ENCODE measurements around the gene ERBB4. TPM values are rescaled to one million over a fixed set of nuclear protein-coding genes. Genes with fewer than 3 reads are reported as not detected.

The ERBB4 gene
- polyA plus RNA-seq, 1 of the 3 experiments (the other 2 are of a cell fraction): 0.05 TPM

DNA sequence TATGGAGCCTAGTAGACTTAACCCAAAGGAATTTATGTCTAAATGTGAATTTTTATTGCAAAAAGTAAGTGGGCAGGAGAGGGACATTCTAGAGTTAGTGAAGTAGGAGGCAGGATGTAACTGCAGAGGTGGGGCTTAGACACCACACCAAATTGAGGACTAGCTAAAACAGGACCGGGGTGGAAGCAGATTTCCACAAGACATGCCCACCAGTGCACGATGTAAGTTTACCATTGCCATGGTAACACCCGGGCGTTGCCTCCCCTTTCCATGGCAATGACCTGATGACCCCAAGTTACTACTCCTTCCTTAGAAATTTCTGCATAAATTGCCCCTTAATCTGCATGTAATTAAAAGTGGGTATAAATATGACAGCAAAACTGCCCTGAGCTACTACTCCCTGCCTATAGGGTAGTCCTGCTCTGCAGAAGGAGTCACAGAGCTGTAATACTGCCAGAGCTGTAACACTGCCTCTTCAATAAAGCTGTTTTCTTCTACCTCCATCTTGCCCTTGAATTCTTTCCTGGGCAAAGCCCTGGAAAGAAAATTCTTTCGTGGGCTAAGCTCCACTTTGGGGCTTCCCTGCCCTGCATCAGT lies 509.7 kb downstream of the ERBB4 start:
- no peak for DNase-seq
- Histone ChIP-seq H3K9ac (no peak overlapping the region), H3K27me3 (ENCODE audit: insufficient read depth) (no peaks in the 10 kb centered on the region), H3K4me2 (no peak overlapping the region), H3K9me2 (no peaks in the 10 kb centered on the region), H4K20me1 (ENCODE audit: insufficient read depth) (no peaks in the 10 kb centered on the region), H3K4me1 (ENCODE audit: control insufficient read depth in 1 of 2, insufficient read depth in 2 of 2, low read depth in 1 of 2, low read length in 1 of 2) (peaks cover 11 to 38% of the 10 kb centered on the region in 2 experiments; a peak in 3 of 4 replicates), H3K4me3 (ENCODE audit: low read depth in 2 of 2, low read length in 1 of 2) (no peak overlapping the region), H3F3A (replicated peaks; ENCODE audit: insufficient read depth) (peaks cover 41% of the 10 kb centered on the region), H3K27ac (ENCODE audit: low read depth in 2 of 2, low read length in 1 of 2) (peak overlapping the region in 1 of 2 experiments; percentile 64; a peak in 1 of 4 replicates), H2AFZ (ENCODE audit: low read depth) (no peak overlapping the region), H3K9me3 (no peaks in the 10 kb centered on the region), H3K36me3 (replicated peaks in 1 of 2; ENCODE audit: control insufficient read depth in 1 of 2, insufficient read depth in 2 of 2, low read length in 1 of 2) (no peaks in the 10 kb centered on the region), H3K79me2 (ENCODE audit: insufficient read depth) (no peaks in the 10 kb centered on the region)
- CTCF ChIA-PET: no interaction called here
- POLR2A ChIA-PET: no interaction called here
- 53% methylated on average over 5 of the region's 5 CpGs for WGBS (ENCODE audit: low lambda C conversion rate)
- TF ChIP-seq MXI1 (IDR thresholded peaks at IDR 0.05; ENCODE audit: low read depth, low read length) (no peak), RXRA (IDR thresholded peaks at IDR 0.05; ENCODE audit: borderline replicate concordance, low read depth) (no peak), YY1 (IDR thresholded peaks at IDR 0.05; ENCODE audit: low read depth) (no peak), POLR2AphosphoS5 (IDR thresholded peaks at IDR 0.05; ENCODE audit: low read depth, low read length) (no peak), RAD21 (IDR thresholded peaks at IDR 0.05; ENCODE audit: low read length) (no peak), EZH2phosphoT487 (IDR thresholded peaks at IDR 0.05; ENCODE audit: borderline replicate concordance, low read depth) (no peak), ELF1 (IDR thresholded peaks at IDR 0.05) (no peak), MEF2A (IDR thresholded peaks at IDR 0.05; ENCODE audit: borderline replicate concordance, low read depth) (no peak), FOXJ3 (CRISPR knock-in tag; IDR thresholded peaks at IDR 0.05) (no peak), SIN3A (IDR thresholded peaks at IDR 0.05; ENCODE audit: borderline replicate concordance, low read depth, low read length) (no peak), TAF1 (IDR thresholded peaks at IDR 0.05; ENCODE audit: borderline replicate concordance, low read depth, low read length) (no peak), CHD2 (IDR thresholded peaks at IDR 0.05; ENCODE audit: low read length, partially characterized antibody) (no peak), NRF1 (IDR thresholded peaks at IDR 0.05; ENCODE audit: low read depth, low read length) (no peak), TCF12 (IDR thresholded peaks at IDR 0.05) (no peak), EP300 (IDR thresholded peaks at IDR 0.05; ENCODE audit: borderline replicate concordance in 1 of 2, low read depth in 1 of 2, low read length in 1 of 2) (no peak), GATA2 (CRISPR knock-in tag; IDR thresholded peaks at IDR 0.05) (no peak)
- TF ChIP-seq, protein P1, sequence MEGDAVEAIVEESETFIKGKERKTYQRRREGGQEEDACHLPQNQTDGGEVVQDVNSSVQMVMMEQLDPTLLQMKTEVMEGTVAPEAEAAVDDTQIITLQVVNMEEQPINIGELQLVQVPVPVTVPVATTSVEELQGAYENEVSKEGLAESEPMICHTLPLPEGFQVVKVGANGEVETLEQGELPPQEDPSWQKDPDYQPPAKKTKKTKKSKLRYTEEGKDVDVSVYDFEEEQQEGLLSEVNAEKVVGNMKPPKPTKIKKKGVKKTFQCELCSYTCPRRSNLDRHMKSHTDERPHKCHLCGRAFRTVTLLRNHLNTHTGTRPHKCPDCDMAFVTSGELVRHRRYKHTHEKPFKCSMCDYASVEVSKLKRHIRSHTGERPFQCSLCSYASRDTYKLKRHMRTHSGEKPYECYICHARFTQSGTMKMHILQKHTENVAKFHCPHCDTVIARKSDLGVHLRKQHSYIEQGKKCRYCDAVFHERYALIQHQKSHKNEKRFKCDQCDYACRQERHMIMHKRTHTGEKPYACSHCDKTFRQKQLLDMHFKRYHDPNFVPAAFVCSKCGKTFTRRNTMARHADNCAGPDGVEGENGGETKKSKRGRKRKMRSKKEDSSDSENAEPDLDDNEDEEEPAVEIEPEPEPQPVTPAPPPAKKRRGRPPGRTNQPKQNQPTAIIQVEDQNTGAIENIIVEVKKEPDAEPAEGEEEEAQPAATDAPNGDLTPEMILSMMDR (IDR thresholded peaks at IDR 0.05): no peak
- TF ChIP-seq, protein P2, sequence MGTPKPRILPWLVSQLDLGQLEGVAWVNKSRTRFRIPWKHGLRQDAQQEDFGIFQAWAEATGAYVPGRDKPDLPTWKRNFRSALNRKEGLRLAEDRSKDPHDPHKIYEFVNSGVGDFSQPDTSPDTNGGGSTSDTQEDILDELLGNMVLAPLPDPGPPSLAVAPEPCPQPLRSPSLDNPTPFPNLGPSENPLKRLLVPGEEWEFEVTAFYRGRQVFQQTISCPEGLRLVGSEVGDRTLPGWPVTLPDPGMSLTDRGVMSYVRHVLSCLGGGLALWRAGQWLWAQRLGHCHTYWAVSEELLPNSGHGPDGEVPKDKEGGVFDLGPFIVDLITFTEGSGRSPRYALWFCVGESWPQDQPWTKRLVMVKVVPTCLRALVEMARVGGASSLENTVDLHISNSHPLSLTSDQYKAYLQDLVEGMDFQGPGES (IDR thresholded peaks at IDR 0.05; ENCODE audit: low read depth, low read length): no peak
- TF ChIP-seq, protein P3, sequence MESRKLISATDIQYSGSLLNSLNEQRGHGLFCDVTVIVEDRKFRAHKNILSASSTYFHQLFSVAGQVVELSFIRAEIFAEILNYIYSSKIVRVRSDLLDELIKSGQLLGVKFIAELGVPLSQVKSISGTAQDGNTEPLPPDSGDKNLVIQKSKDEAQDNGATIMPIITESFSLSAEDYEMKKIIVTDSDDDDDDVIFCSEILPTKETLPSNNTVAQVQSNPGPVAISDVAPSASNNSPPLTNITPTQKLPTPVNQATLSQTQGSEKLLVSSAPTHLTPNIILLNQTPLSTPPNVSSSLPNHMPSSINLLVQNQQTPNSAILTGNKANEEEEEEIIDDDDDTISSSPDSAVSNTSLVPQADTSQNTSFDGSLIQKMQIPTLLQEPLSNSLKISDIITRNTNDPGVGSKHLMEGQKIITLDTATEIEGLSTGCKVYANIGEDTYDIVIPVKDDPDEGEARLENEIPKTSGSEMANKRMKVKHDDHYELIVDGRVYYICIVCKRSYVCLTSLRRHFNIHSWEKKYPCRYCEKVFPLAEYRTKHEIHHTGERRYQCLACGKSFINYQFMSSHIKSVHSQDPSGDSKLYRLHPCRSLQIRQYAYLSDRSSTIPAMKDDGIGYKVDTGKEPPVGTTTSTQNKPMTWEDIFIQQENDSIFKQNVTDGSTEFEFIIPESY (IDR thresholded peaks at IDR 0.05; ENCODE audit: borderline replicate concordance, low read depth): no peak

Data from SK-N-SH (cell line).